H1 (cell line): ENCODE measurements around the gene MBNL1. TPM values are rescaled to one million over a fixed set of nuclear protein-coding genes. Genes with fewer than 3 reads are reported as not detected.

ENCODE experiments used
- CTCF ChIA-PET: fragments of 300-600 bp; sonication (Branson Sonifier 250); formaldehyde crosslinking; loops from one replicate; lab custom pipeline; 2021; ENCODE audit not compliant: partially characterized antibody; lab: Charles Lee
- POLR2A ChIA-PET: fragments of 300-600 bp; sonication (Branson Sonifier 250); formaldehyde crosslinking; loops from one replicate; lab custom pipeline; 2021; ENCODE audit warnings: inconsistent platforms; ENCODE audit not compliant: partially characterized antibody; lab: Charles Lee
- DNase-seq, 2 experiments: peaks; one replicate each; pipeline versions ENCODE4 v3.0.0 to v3.0.0-alpha.2; 2010 to 2022; ENCODE audit warnings: low spot score in 2 of 2, low read depth in 1 of 2, mixed read lengths in 1 of 2
- FAIRE-seq: peaks from 2 replicates; lab custom pipeline; 2011; peaks lifted over from hg19 to GRCh38; lab: Jason Lieb, UNC
- H2AFZ ChIP-seq: 2 replicates; pipeline ENCODE4 v1.8.1; 2012; ENCODE audit warnings: low read length, inconsistent platforms
- H2AK5ac ChIP-seq: 2 replicates; pipeline ENCODE4 v1.6.1; 2013; ENCODE audit warnings: low read depth, low read length
- H2BK120ac ChIP-seq: replicated peaks from 2 replicates; pipeline ENCODE3; 2013; ENCODE audit warnings: low read depth, low read length, inconsistent platforms
- H2BK12ac ChIP-seq: 2 replicates; pipeline ENCODE4 v1.6.1; 2013; ENCODE audit warnings: low read depth, low read length
- H2BK15ac ChIP-seq: 2 replicates; pipeline ENCODE4 v1.6.1; 2013; ENCODE audit warnings: low read length
- H2BK20ac ChIP-seq: 2 replicates; pipeline ENCODE4 v1.6.1; 2013; ENCODE audit warnings: low read length
- H2BK5ac ChIP-seq: 2 replicates; pipeline ENCODE4 v1.6.1; 2013; ENCODE audit warnings: low read depth, low read length
- H3K14ac ChIP-seq: 2 replicates; pipeline ENCODE4 v1.6.1; 2013; ENCODE audit warnings: inconsistent platforms; ENCODE audit not compliant: insufficient read length
- H3K18ac ChIP-seq: 2 replicates; pipeline ENCODE4 v1.6.1; 2013; ENCODE audit warnings: low read length; ENCODE audit errors: extremely low read depth
- H3K23ac ChIP-seq: 2 replicates; pipeline ENCODE4 v1.6.1; 2013; ENCODE audit warnings: inconsistent platforms; ENCODE audit not compliant: insufficient read length
- H3K23me2 ChIP-seq: 2 replicates; pipeline ENCODE4 v1.6.1; 2013; ENCODE audit warnings: low read depth, low read length
- H3K27ac ChIP-seq: 2 replicates; pipeline ENCODE4 v1.6.1; 2011; ENCODE audit warnings: low read depth, low read length, inconsistent platforms
- H3K27me3 ChIP-seq, 4 experiments: replicated peaks in 1 of 4; 1 replicate in 1 of 4; 2 replicates in 3 of 4; pipeline versions ENCODE4 v1.6.1 to v1.8.1; 2011 to 2013; ENCODE audit warnings: low read length in 3 of 4, mild to moderate bottlenecking in 3 of 4, inconsistent platforms in 2 of 4, mixed read lengths in 2 of 4, moderate library complexity in 1 of 4; ENCODE audit not compliant: control insufficient read depth in 3 of 4, insufficient read depth in 3 of 4; ENCODE audit errors: extremely low read depth in 1 of 4
- H3K36me3 ChIP-seq, 4 experiments: 2 replicates each; pipeline versions ENCODE4 v1.6.1 to v1.8.1; 2011 to 2013; ENCODE audit warnings: mild to moderate bottlenecking in 4 of 4, low read length in 3 of 4, moderate library complexity in 2 of 4, control low read depth in 1 of 4, inconsistent platforms in 1 of 4; ENCODE audit not compliant: insufficient read depth in 4 of 4, control insufficient read depth in 2 of 4
- H3K4ac ChIP-seq: replicated peaks from 2 replicates; pipeline ENCODE3; 2013; ENCODE audit warnings: low read length, low read depth, mixed read lengths, inconsistent platforms; ENCODE audit not compliant: insufficient read length
- H3K4me1 ChIP-seq, 4 experiments: replicated peaks in 1 of 4; 1 replicate in 1 of 4; 2 replicates in 3 of 4; pipeline versions ENCODE4 v1.6.1 to v1.8.1; 2011 to 2013; ENCODE audit warnings: low read length in 3 of 4, inconsistent platforms in 2 of 4, mixed read lengths in 1 of 4; ENCODE audit not compliant: insufficient read depth in 4 of 4, control insufficient read depth in 3 of 4
- H3K4me2 ChIP-seq, 2 experiments: 2 replicates each; pipeline versions ENCODE4 v1.6.1 to v1.8.1; 2011 to 2013; ENCODE audit warnings: low read depth in 2 of 2, low read length in 2 of 2, control low read depth in 1 of 2, inconsistent platforms in 1 of 2, mild to moderate bottlenecking in 1 of 2; ENCODE audit not compliant: insufficient read depth in 1 of 2
- H3K4me3 ChIP-seq, 4 experiments: fragments of 200-600, 300-600 bp in 1 of 4; sonication (generic), shearing (Covaris generic), sonication (Bioruptor Twin) in 1 of 4; 2 replicates each; pipeline versions ENCODE4 v1.5.1 to v1.8.1; 2011 to 2016; ENCODE audit warnings: low read length in 4 of 4, low read depth in 3 of 4, control low read depth in 2 of 4, inconsistent platforms in 2 of 4, mild to moderate bottlenecking in 2 of 4, mixed read lengths in 1 of 4, moderate library complexity in 1 of 4; ENCODE audit not compliant: insufficient read depth in 2 of 4; ENCODE audit errors: extremely low read depth in 1 of 4
- H3K56ac ChIP-seq: replicated peaks from 2 replicates; pipeline ENCODE3; 2013; ENCODE audit warnings: low read depth, mild to moderate bottlenecking, mixed read lengths, low read length, inconsistent platforms; ENCODE audit not compliant: insufficient read length
- H3K79me1 ChIP-seq: 2 replicates; pipeline ENCODE4 v1.6.1; 2013; ENCODE audit warnings: low read depth, low read length, control low read depth
- H3K79me2 ChIP-seq, 2 experiments: 2 replicates each; pipeline versions ENCODE4 v1.6.1 to v1.8.1; 2012 to 2013; ENCODE audit warnings: low read length in 2 of 2, mild to moderate bottlenecking in 2 of 2, inconsistent platforms in 1 of 2; ENCODE audit not compliant: insufficient read depth in 2 of 2, control insufficient read depth in 1 of 2
- H3K9ac ChIP-seq, 4 experiments: replicated peaks in 1 of 4; 1 replicate in 1 of 4; 2 replicates in 3 of 4; pipeline versions ENCODE4 v1.6.1 to v1.8.1; 2011 to 2013; ENCODE audit warnings: low read depth in 3 of 4, low read length in 3 of 4, control low read depth in 2 of 4, mild to moderate bottlenecking in 2 of 4, moderate library complexity in 2 of 4, inconsistent platforms in 1 of 4; ENCODE audit errors: extremely low read depth in 1 of 4
- H3K9me3 ChIP-seq, 2 experiments: 2 replicates each; pipeline versions ENCODE4 v1.6.1 to v1.8.1; 2012 to 2013; ENCODE audit warnings: mild to moderate bottlenecking in 2 of 2, moderate library complexity in 2 of 2, control low read depth in 1 of 2, inconsistent platforms in 1 of 2, low read depth in 1 of 2, low read length in 1 of 2, mixed read lengths in 1 of 2; ENCODE audit not compliant: insufficient read depth in 2 of 2
- H4K20me1 ChIP-seq, 2 experiments: replicated peaks in 1 of 2; 2 replicates each; pipeline versions ENCODE3 to v1.8.1; 2011 to 2013; ENCODE audit warnings: inconsistent platforms in 2 of 2, low read length in 2 of 2, mild to moderate bottlenecking in 1 of 2; ENCODE audit not compliant: insufficient read depth in 2 of 2, control insufficient read depth in 1 of 2
- H4K5ac ChIP-seq: 2 replicates; pipeline ENCODE4 v1.6.1; 2013; ENCODE audit warnings: low read length, low read depth, mixed read lengths, inconsistent platforms; ENCODE audit not compliant: insufficient read length
- H4K8ac ChIP-seq: 2 replicates; pipeline ENCODE4 v1.8.0; 2013; ENCODE audit warnings: mild to moderate bottlenecking, moderate library complexity, low read length, inconsistent platforms; ENCODE audit not compliant: insufficient read depth; ENCODE audit errors: extremely low read depth
- H4K91ac ChIP-seq: replicated peaks from 2 replicates; pipeline ENCODE3; 2013; ENCODE audit warnings: low read length, mixed read lengths, inconsistent platforms; ENCODE audit not compliant: insufficient read length
- ATF2 ChIP-seq: IDR thresholded peaks from 2 replicates; pipeline ENCODE4 v1.6.1; 2012; ENCODE audit warnings: low read length, inconsistent platforms
- BRCA1 ChIP-seq: IDR thresholded peaks from 2 replicates; pipeline ENCODE4 v1.6.1; 2012; ENCODE audit warnings: low read depth, low read length, improper control_type of control experiment
- CHD1 ChIP-seq: IDR thresholded peaks from 2 replicates; pipeline ENCODE4 v1.6.1; 2012; ENCODE audit warnings: low read depth, low read length, improper control_type of control experiment
- GABPA ChIP-seq: IDR thresholded peaks from 2 replicates; pipeline ENCODE4 v1.6.1; 2011; ENCODE audit warnings: mild to moderate bottlenecking, low read length, moderate library complexity, borderline replicate concordance; ENCODE audit not compliant: insufficient read depth
- GTF2F1 ChIP-seq: IDR thresholded peaks from 2 replicates; pipeline ENCODE4 v1.6.1; 2012; ENCODE audit warnings: low read depth, low read length, improper control_type of control experiment, borderline replicate concordance
- KDM5A ChIP-seq: fragments of 200-600 bp; IDR thresholded peaks from 2 replicates; pipeline ENCODE4 v1.7.1; 2012; ENCODE audit warnings: mild to moderate bottlenecking, low read length, inconsistent platforms, mixed read lengths
- MAX ChIP-seq: IDR thresholded peaks from 2 replicates; pipeline ENCODE4 v1.6.1; 2012; ENCODE audit warnings: inconsistent platforms
- POLR2AphosphoS5 ChIP-seq: IDR thresholded peaks from 2 replicates; pipeline ENCODE4 v1.6.1; 2011; ENCODE audit warnings: low read depth, low read length
- SP1 ChIP-seq: IDR thresholded peaks from 2 replicates; pipeline ENCODE4 v1.6.1; 2011; ENCODE audit warnings: low read depth, low read length
- SP2 ChIP-seq: IDR thresholded peaks from 2 replicates; pipeline ENCODE4 v1.6.1; 2012; ENCODE audit warnings: mild to moderate bottlenecking, low read length, inconsistent platforms
- TAF1 ChIP-seq: IDR thresholded peaks from 2 replicates; pipeline ENCODE4 v1.6.1; 2011; ENCODE audit warnings: mild to moderate bottlenecking, low read depth, low read length
- TAF7 ChIP-seq: optimal IDR thresholded peaks from 2 replicates; pipeline ENCODE3; 2011; ENCODE audit warnings: low read depth, mild to moderate bottlenecking, inconsistent platforms, low read length, moderate library complexity, borderline replicate concordance
- ZNF274 ChIP-seq: IDR thresholded peaks from 2 replicates; pipeline ENCODE4 v1.7.0; 2012; ENCODE audit warnings: low read length, borderline replicate concordance; ENCODE audit errors: extremely low read depth
- WGBS, 2 experiments: shearing (Covaris generic) in 1 of 2; methylation state at CpG; one replicate each; pipeline versions ENCODE4 v1.1.6 to v1.1.7; 2013 to 2015; ENCODE audit warnings: low lambda C conversion rate in 2 of 2, mixed read lengths in 2 of 2, inconsistent platforms in 1 of 2, low coverage in 1 of 2, missing lambda C conversion rate in 1 of 2; ENCODE audit not compliant: insufficient replicate concordance in 2 of 2, insufficient coverage in 1 of 2, insufficient read length in 1 of 2; ENCODE audit errors: extremely low coverage in 1 of 2, missing lambda C conversion rate in 1 of 2; 5-methylcytosine and 5-hydroxymethylcytosine counted together
- polyA plus RNA-seq, 7 experiments: library from polyadenylated mRNA; depleted of rRNA in 3 of 7; stranded (reverse) in 5 of 7; unstranded in 2 of 7; fragments of >200 nt in 5 of 7; fragments of 200-250 nt in 2 of 7; gene quantifications; 1 replicate in 5 of 7; 2 replicates in 1 of 7; 4 replicates in 1 of 7; pipeline versions ENCODE4 v1.2.1 to v1.2.3, GENCODE V29; 2011 to 2013; ENCODE audit warnings: missing spikeins in 2 of 7, mixed read lengths in 2 of 7
- total RNA-seq: library from RNA; stranded (reverse); fragmentation: NEBNext Ultra II Directional; extraction: Animal tissue kit (Norgen Biotek cat#: 25700); gene quantifications from 2 replicates; pipeline ENCODE4 v1.2.1, GENCODE V29; 2021

MBNL1 gene
- total and polyA plus RNA-seq, 2 of the 8 experiments (the other 6 are each of a cell fraction or from before 2014, with no cell fraction given) = 5.0 to 16.4 TPM

GRCh38 chr3:152461460-152461859, 192.7 kb downstream of the MBNL1 start:
- Histone ChIP-seq H2BK15ac (no peak overlapping the region), H3K36me3 (peaks cover 0 to 9% (median 4%) of the 10 kb centered on the region in 4 experiments; a peak in 3 of 8 replicates), H4K91ac (no peak overlapping the region), H3K27me3 (no peaks in the 10 kb centered on the region), H2BK5ac (no peak overlapping the region), H3K4me1 (0 out of 7 replicates have a peak, but pooled peaks cover 0 to 2% (median 0%) of the 10 kb centered on the region in 4 experiments), H3K23ac (no peak overlapping the region), H3K79me2 (no peaks in the 10 kb centered on the region), H3K56ac (no peak overlapping the region), H3K18ac (no peak overlapping the region), H2BK20ac (no peak overlapping the region), H4K20me1 (no peaks in the 10 kb centered on the region), H3K9me3 (no peaks in the 10 kb centered on the region), H3K4ac (no peak overlapping the region), H3K79me1 (no peaks in the 10 kb centered on the region), H3K27ac (no peak overlapping the region), H4K5ac (no peak overlapping the region), H3K4me3 (no peak overlapping the region), H2BK120ac (no peak overlapping the region), H2AFZ (no peak overlapping the region), H3K4me2 (no peak overlapping the region), H4K8ac (no peak overlapping the region), H2BK12ac (no peak overlapping the region), H3K14ac (no peak overlapping the region), H3K9ac (no peak overlapping the region), H3K23me2 (no peaks in the 10 kb centered on the region; the same call in 1 of the 2 replicates), H2AK5ac (no peak overlapping the region)
- FAIRE-seq (no peak), DNase-seq (no peak)
- ChIA-PET POLR2A (no interaction called here), CTCF (interaction anchor here (0.9 to 1.3 kb wide), 2 partner anchors 11 to 276 kb away, joined by 3 to 4 read pairs; no protein-coding TSS in a partner anchor)
- 83% methylated on average over 1 of the region's 1 CpG; no CpG with 5 or more reads in 1 of the 2 experiments for WGBS, 2 experiments
- no peak for TF ChIP-seq CHD1
- TF ChIP-seq POLR2AphosphoS5 = no peak
- TF ChIP-seq TAF7 = no peak
- TF ChIP-seq TAF1 = no peak
- no peak for TF ChIP-seq SP2
- no peak for TF ChIP-seq KDM5A
- no peak for TF ChIP-seq BRCA1
- TF ChIP-seq SP1 = no peak
- TF ChIP-seq ZNF274 = no peak
- TF ChIP-seq MAX = no peak
- TF ChIP-seq ATF2 = no peak
- TF ChIP-seq GTF2F1 = no peak
- TF ChIP-seq GABPA = no peak
